Dermis microvascular lymphatic vessel endothelial cell (primary cell): Measurements from ENCODE around the gene ATP2B2. TPM values are rescaled to one million over a fixed set of nuclear protein-coding genes. Genes with fewer than 3 reads are reported as not detected.

Source experiments
- DNase-seq, 2 donors: peaks; one replicate each; pipeline versions ENCODE4 v3.0.0 to v3.0.0-alpha.2; 2010; ENCODE audit warnings: low read depth in 2 of 2
- total RNA-seq: library from RNA; depleted of rRNA; stranded (reverse); fragments of >200 nt; gene quantifications from 2 replicates; pipeline ENCODE4 v1.2.1, GENCODE V29; 2014

Gene ATP2B2
- total RNA-seq, 1 donor from 2014 or later: not detected

DNA sequence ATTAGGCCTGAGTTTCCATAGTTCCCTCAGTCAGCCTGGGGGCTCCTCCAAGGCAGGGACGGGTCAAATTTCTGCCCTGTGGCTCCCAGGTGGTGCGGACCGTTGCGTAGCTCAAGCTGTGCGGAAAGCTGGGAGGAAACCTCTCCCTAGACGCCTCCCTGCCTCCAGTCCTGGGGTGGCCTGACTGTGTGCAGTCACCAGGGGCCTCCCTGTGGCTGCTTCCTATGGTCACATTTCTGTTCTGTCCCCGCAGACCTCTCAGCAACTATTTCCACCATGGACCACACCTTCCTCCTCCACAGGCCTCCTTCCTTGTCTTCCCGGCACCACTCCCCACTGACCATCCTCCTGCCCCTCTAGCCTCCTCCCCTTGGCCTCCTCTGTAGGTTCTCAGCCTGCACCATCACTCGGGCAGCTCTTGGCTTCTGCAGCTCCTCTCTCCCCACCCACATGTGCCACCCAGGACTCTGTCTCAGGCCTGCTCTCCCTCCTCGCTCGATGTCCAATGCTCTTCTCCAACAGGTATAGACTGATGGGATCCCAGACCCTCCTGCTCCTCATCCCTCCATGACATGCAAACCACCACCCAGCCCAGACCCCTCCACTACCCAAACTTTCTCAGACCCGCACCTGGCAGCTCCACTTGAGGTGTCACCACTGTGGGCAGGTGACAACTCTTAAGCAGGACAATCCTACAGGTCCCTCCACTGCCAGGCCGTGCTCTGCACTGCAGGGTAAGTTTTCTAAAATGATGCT, 157.6 kb downstream of the ATP2B2 start:
- DNase-seq: no peak

DNA sequence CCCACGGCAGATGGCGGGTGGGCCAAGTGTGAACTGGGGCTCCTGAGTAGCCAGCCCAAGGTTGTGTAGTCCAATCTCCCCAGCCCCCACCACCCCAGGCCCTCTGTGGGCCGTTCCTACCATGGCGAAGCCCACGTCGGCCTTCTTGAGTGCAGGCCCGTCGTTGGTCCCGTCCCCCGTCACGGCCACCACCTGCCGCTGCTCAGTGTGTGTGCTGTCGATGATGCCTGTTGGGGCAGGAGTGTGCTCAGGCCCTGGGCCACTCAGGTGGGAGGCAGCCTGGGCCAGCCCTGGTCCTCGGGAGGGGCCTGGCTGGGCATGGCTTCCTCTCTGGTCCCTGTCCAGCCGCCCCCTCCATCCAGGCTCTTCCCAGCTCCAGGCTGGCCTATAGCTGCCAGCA, 159.5 kb downstream of the ATP2B2 start:
- DNase-seq: no peak

DNA sequence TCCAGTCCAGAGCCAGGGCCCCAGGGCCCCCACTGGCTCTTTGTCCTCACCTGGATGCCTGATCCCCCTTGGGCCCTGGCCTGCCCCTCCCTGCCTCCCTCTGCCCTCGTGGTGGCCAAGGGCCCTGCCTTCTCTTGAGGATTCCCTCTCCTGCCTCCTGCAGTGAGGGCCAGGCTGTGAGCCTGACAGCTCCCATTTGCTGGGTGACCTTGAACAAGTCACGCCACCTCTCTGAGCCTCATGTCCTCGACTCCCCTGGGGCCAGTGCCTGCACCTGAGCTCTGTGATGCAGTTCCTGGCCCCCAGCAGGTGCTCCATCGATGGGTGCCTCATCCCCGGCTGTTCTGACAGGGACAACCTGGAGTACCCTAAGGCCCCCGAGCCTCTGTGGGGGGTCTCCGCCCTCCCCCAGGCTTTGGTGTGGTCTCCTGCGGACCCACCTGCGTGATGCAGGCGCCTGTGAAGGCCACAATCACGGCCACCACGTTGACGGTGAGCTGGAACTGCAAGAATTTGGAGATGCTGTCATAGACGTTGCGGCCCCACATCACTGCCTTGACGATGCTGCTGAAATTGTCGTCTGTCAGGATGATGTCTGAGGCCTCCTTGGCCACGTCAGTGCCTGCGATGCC, 160.3 kb downstream of the ATP2B2 start:
- DNase-seq: no peak

DNA sequence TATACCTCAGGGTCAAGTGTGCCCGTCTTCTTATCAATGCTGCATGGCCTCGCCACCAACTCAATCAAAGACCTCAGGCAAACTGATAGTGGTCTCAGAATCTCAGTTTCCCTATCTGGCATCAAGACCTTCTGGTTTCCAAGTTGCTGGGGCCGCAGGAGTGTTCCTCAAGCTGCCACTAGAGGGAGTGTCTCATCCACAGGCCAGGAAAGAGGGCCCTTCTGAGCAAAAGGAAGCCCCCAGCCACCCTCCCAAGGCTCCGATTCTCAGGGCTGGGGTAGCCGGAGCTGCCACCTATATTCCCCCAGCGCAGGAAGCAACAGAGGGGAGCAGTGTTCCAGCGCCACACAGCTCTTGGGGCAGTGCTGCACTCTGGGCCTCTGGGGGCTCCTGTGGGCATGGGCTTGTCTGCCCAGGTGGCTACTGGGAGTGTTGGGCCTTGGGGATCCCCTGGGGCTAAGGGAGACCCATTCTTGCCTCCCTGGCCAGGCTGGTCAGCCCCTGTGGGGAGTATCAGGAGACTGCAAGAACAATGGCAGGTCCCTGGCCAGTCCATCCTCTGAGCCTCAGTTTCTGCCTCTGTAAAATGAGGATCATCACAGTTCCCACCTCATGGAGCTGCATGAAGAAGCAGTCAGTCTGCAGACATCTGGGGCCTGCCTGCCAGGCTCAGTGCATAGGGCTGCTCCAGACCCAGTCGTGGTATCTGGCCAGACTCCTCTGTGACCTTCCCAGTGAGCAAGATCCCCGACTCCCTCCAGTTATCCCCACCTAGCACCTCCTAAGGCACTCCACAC, 161.0 kb downstream of the ATP2B2 start:
- peak; percentile 16 to 51 for DNase-seq

DNA sequence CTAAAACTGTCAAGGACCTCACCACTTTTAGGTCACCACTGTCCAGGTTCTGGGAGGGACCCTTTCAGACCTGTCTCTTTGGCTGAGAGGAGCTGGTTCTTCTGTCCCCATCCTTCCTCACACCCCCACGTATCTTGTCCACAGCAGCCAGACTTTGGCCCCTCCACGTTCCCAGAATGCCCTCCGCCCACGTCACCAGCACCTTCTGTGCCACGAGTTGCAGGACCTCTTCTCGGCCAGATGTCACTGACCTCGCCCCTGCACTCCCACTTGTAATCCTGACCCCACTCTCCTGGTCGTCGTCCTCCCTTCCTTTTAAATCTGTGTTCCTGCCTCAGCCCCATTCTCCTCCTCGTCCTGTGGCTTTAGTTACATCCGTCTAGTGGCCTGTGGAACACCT, 161.9 kb downstream of the ATP2B2 start:
- no peak for DNase-seq

DNA sequence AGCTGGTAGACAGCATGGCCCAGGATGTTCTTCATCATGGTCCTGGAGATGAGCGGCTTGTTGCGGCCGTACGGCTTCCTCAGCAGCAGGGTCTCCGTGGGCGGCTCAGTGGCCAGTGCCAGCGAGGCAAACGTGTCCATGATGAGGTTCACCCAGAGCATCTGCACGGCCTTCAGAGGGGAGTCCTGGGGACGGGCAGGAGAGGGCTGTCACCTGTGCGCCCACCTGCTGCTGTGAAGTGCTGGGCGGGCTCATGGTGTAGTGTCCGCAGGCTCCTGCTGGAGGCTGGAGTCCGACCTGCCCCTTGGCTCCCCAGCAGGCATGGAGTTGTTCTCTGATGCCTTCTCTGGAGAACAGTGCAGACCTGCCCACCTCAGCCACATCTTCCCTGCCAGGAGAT, 162.6 kb downstream of the ATP2B2 start:
- DNase-seq: no peak

DNA sequence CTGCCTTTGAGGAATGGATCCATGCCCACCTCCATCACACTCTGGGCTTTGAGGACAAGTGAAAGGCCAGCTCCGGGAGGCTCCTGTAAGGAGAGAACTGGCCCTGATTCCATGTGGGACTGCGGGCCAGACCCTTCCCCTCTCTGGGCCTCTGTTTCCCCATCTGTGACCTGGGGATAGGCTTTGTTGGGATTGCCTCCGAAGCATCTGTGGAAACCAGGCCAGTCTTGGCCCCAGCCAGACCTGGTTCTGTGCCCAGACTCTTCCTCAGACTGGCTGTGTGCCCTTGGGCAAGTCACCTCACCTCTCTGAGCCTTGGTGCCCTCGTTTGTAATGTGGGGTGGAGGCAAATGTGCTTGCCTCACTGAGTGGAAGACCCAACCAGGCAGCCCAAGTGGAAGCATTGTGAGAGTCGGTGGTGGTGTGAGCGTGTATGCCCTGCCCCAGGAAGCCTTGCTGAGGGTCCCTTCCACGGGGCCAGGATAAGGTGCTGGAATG, 163.4 kb downstream of the ATP2B2 start:
- no peak for DNase-seq

DNA sequence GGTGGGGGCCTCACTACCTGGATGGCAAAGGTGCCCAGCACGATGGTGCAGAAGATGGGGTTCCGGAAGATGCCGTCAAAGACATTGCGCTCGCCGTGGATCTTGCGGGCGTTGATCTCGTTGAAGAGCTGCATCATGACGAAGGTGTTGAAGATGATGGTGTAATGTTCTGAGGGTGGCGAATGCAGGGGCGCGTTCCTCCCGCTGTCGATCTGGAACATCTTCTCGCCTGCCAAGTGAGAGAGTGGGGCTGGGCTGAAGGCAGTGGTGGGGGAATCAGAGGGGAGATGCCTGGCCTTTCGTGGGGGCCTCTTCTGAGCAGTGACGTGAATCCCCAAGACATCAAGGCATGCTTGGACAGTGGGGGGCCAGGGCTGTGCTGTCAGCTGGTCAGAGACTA, 164.9 kb downstream of the ATP2B2 start:
- no peak for DNase-seq

DNA sequence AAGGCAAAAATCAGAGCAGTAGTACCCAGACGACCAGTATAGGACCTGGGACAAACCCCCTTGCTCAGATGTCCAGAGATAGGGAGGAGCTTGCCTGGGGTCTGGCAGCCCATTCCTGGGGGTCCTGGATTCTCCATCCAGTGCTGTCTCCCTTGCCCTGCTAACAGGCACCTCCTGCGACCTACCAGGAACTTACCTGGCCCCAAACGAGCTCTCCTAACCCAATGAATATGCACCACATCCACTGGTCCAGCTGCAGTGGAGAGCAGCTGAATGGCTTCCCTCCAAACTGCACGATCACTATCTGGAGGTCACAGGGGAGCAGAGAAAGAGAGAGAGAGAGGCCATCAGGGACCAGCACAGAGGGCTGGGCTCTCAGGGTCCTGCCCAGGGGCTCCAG, 165.3 kb downstream of the ATP2B2 start:
- no peak for DNase-seq

DNA sequence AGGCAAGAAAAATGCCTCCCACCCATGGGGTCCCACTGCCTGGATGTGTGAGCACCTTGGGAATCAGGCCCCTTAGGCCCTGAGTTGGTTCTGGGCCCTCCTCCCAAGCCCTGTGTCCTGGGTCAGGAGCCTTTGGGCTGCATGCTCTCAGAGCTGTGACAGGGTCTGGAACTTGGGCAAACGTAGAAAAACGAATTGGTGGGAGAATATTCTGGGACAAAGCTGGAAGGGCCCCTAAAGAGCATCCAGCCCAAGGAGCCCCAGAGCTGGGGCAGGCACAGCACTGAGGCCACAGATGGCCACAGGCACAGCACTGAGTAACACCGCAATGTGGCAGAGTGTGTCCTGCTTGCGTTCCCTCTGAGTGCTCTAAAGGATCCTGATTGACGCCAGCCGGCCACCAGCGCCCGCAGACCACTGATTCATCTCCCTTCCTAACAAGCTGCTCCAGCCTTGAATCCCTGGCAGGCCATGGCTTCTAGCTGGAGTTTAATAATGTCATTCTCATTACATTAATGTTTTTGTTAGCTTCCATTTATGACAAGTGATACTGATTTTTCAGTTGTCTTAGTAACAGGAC, 165.9 kb downstream of the ATP2B2 start:
- DNase-seq: no peak

DNA sequence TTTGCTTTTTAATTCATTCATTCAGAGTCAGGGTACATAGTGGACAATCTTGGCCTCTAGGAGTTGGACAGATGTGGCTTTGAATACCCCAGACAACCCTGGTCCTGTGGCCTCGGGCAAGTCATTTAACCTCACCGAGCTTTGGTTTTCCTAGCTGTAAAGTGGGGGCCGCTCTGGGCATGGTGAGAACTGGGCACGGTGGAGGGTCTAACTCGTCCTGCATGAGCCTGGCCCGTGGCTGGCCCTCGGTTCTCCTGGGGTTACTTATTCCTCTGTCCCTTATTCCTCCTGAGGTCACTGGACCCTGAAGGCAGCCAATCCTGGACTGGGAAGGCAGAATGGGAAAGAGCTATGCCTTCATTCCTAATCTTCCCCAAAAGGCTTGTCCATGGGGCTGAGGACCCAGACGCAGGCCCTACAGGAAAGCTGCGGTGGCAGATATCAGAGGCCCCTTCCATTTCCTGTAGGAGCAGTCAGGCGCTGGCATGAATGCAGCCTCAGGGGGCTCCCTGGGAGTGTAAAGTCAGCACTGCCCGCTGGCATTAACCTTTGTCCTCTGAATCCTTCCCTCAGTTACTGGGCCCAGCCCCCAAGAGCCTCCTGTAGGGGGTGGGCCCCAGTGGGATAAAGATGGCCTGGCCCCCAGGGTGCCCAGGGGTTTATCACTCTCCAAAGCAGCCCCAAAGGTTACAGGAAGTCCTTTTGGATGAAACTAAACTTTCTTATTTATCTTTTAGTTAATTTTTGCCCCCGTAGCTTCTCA, 166.6 kb downstream of the ATP2B2 start:
- DNase-seq: no peak

DNA sequence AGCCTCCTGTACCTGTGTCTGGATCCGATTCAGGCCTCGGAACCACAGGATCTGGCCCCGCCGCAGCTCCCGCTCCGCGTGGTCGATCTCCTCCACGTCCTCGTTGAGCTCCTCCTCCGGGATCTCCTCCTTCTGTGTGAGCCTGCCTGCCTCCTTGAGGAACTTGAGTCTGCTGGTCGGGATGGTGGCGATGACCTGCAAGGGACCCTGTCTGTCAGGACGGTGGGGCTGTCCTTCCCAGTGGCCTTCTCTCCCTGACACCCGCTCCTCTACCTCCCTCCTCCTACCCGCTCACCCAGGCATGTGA, 167.3 kb downstream of the ATP2B2 start:
- no peak for DNase-seq

DNA sequence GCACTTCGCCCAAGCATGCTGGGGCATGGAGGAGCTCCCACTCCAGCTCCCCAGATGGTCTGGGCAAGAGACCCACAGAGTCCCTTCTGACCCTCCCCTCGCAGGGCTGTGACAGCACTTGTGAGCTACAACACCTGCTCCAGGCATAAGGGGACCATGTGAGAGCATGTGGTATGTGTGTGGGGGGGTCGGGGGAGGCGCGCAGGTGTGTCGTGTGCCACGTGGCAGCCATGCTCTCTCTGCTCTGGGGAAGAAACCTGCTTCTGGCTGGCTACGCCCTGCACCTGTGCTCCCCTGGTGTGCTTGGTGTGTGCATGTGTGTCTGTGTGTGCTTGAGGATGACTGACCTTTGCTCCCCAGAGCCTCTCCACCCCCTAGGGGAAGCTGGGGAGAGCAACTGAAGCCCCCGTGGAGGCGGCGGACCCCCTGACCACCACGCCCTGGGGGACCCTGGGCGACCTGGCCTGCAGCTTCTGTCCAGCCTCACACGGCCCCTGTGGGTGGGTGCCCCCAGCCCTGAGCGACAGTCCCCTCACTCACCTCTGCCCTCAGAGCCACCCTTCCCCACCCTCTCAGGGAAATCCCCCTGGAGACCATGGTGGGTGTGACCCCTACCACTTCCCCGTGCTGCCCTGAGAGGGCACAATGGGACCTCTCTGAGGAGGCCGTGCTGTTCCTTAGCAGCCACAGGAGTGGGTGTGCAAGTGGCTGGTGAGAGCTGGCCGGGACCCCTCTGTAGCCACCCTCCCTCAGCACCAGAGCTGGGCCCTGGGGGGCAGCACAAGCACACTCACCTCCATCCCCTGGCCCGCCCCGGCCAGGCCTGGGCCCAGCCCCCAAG, 167.8 kb downstream of the ATP2B2 start:
- DNase-seq: no peak

DNA sequence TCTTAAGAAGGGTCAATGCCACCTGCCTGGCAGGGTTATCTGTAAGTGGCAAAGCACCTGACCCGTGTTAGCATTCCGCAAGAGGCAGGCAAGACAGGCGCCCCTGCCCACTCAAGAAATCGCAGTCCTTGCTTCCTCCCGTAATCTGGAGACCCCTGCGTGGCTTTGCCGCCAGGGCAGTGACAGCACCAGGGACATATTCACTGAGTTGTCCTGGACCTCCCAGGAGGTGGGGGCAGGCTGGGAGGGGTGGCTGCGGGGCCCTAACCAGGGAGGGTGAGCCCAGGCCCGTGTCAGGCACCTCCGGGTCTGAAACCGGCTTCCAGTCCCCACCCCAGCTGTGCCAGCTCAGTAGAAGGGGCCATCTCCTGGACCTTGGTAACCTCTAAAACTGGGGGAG, 168.6 kb downstream of the ATP2B2 start:
- no peak for DNase-seq

DNA sequence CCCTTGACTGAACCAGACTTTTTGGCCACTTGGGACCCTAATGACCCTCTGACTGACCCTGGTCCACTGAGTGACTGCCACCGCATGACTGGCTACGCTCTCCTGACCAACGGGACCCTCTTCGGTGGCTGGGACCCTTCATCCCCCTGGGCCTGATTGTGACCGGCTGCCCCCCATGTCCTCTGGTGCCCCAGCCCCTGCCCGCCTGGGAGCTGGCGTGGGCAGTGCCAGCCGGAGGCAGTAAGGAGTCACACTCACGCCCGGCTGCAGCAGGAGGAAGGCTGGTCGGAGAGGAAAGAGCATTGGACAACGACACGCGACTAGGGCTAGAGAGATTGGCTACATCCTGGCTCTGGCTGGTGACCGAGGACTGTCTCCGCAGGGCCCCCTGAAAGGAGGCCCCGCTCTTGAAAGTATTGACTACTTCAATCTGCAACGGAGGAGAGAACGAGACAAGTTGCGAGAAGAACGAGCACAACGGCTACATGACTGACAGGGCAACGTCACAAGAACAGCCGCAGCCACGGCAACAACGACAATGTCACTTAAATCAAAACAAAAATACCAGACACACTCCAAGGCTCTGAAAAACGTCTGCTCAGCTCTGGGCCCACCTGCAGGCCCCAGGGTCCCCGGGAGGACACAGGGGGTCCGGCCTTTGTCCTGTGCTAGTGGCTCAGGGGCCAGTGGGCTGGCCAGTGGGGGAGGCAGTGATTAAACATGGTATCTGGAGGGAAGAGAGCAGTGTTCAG, 169.3 kb downstream of the ATP2B2 start:
- DNase-seq: no peak

DNA sequence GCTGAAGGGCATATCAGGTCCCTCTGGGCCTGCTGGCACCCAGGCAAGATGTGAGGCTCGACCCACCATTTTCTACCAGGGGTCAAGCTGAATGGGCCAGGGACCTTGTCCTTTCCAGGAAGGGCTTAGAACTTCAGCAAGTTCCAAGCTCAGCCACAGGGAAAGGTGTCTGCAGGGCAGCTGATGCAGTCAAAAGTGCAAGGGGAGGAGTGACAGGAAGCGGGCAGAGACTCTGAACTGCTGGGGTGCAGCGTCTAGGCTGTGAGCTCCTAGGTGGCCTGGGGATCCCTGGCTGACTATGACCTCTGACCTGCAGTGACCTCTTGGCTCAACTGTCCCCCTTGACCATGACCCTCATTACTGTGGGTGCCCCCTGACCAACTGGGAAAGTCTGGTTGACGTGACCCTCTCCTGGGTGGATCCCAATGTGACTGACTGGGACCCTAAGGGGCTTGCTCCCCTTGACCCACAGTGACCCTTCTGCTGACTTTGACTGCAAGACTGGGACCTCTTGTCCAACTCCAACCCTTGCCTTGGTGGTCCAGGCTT, 170.1 kb downstream of the ATP2B2 start:
- DNase-seq: no peak

DNA sequence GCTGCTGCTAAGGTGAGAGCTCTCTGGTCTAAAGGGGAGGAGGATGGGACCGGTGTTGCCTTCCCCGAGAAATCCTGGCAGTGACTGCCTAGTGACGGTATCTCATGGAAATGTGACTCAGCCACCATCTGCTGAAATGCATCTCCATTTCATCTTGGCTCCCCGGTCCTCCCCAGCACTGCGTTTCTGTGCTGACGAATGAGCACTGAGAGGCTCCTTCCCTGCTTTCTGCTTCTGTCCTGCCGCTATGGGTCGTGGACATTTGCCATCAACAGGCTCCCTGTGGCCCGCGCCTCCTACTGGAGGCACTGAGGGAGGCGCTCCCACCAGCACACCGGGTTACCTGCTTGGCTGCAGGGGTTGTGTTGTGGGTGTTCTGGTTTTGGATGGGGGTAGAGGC, 170.9 kb downstream of the ATP2B2 start:
- DNase-seq: no peak

DNA sequence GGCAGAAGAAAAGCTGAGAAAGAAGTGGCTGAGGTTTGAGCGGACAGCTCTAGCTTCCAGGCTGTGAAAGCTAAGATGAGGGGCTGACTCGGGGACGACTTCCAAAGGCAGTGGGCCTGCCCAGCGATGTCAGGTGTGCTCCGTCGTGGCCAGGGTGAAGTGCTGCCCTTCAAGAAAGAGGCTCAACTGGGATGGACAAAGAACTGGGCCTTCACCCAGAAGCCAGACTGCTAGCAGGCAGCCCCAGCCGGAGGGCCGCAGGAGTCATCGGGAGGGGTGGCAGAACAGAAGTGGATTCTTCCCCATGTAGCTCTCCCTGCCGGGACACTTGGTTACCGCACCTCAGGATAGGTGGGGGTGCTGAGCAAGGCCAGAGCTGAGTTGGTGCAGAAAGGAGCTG, 171.3 kb downstream of the ATP2B2 start:
- DNase-seq: no peak

DNA sequence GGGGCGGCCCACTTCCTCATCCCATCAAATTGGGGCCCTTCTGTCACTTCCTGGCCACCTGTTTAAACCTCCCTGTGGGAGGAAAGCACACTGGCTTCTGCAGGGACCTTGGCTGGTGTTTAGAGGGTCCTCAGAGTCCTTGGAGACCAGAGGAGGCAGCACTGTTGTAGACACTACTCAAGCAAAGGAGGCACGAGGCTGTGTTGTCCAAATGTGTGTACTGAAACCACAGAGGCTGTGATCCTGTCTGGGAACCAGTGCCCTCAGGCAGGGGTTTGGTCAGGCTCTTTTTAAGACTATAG, 172.1 kb downstream of the ATP2B2 start:
- no peak for DNase-seq
